NCI-H226 (cell line): Measurements from ENCODE around the gene MAML2.

Source experiments
- DNase-seq: peaks from one replicate; pipeline ENCODE4 v3.0.0-alpha.2; 2015

The MAML2 gene

GRCh38 chr11:96338910-96339705 lies 3.9 kb downstream of the MAML2 start:
- peak; percentile 82 for DNase-seq

GRCh38 chr11:96337541-96338431 lies 5.2 kb downstream of the MAML2 start:
- no peak for DNase-seq

- no peak for DNase-seq
Measured at GRCh38 chr11:96335388-96335787, 7.6 kb downstream of the MAML2 start.

GRCh38 chr11:96334219-96334618 lies 8.8 kb downstream of the MAML2 start:
- no peak for DNase-seq

- no peak for DNase-seq
Measured at GRCh38 chr11:96333191-96333719, 9.7 kb downstream of the MAML2 start.

GRCh38 chr11:96332126-96332771 lies 10.7 kb downstream of the MAML2 start:
- no peak for DNase-seq

GRCh38 chr11:96331699-96332116 lies 11.3 kb downstream of the MAML2 start:
- DNase-seq, result no peak

GRCh38 chr11:96330511-96330859 lies 12.5 kb downstream of the MAML2 start:
- DNase-seq, result no peak

- DNase-seq, result no peak
Measured at GRCh38 chr11:96329855-96330510, 13.0 kb downstream of the MAML2 start.

- DNase-seq, result no peak
Measured at GRCh38 chr11:96329419-96329818, 13.6 kb downstream of the MAML2 start.

- no peak for DNase-seq
Measured at GRCh38 chr11:96328395-96329010, 14.5 kb downstream of the MAML2 start.

GRCh38 chr11:96326959-96327358 lies 16.0 kb downstream of the MAML2 start:
- DNase-seq, result no peak

GRCh38 chr11:96324912-96325311 lies 18.1 kb downstream of the MAML2 start:
- peak; percentile 76 for DNase-seq

- DNase-seq, result no peak
Measured at GRCh38 chr11:96323642-96323985, 19.4 kb downstream of the MAML2 start.

- DNase-seq, result no peak
Measured at GRCh38 chr11:96322775-96323641, 20.0 kb downstream of the MAML2 start.

- DNase-seq, result no peak
Measured at GRCh38 chr11:96321091-96321490, 21.9 kb downstream of the MAML2 start.

GRCh38 chr11:96319898-96320656 lies 22.9 kb downstream of the MAML2 start:
- DNase-seq, result no peak

- DNase-seq, result no peak
Measured at GRCh38 chr11:96318850-96319249, 24.1 kb downstream of the MAML2 start.

GRCh38 chr11:96318399-96318798 lies 24.6 kb downstream of the MAML2 start:
- DNase-seq, result no peak

- peak; percentile 38 for DNase-seq
Measured at GRCh38 chr11:96317985-96318384, 25.0 kb downstream of the MAML2 start.

GRCh38 chr11:96317571-96317970 lies 25.4 kb downstream of the MAML2 start:
- DNase-seq, result no peak
